GM18526 (cell line): ENCODE measurements around the gene TSPAN10.

ENCODE experiments used
- POLR2A ChIP-seq: IDR thresholded peaks from 3 replicates; pipeline ENCODE4 v1.6.1; 2011; ENCODE audit not compliant: insufficient read length; ENCODE audit errors: extremely low read depth

Gene TSPAN10

GRCh38 chr17:81636505-81637288 is at the start of gene TSPAN10, which contains the start of gene NPLOC4:
Gene TSPAN10 (plus strand): TSS chr17:81637196. CDS start chr17:81642413, 5,217 bp downstream.
Gene NPLOC4 (minus strand): TSS chr17:81637112. CDS start chr17:81636930, 182 bp downstream.
- peak; percentile 84 for TF ChIP-seq POLR2A

- TF ChIP-seq POLR2A: no peak
These were observed 47.4 kb upstream of the TSPAN10 start for GRCh38 chr17:81589612-81590011.

- no peak for TF ChIP-seq POLR2A
These were observed 46.9 kb upstream of the TSPAN10 start for GRCh38 chr17:81590121-81590520.

- no peak for TF ChIP-seq POLR2A
These were observed 45.0 kb upstream of the TSPAN10 start for GRCh38 chr17:81591971-81592370.

- TF ChIP-seq POLR2A: no peak
These were observed 43.7 kb upstream of the TSPAN10 start for GRCh38 chr17:81593105-81593871.

GRCh38 chr17:81599719-81600486 is 37.1 kb upstream of the TSPAN10 start:
- TF ChIP-seq POLR2A: no peak

- TF ChIP-seq POLR2A: no peak
These were observed 35.4 kb upstream of the TSPAN10 start for GRCh38 chr17:81601525-81602120.

GRCh38 chr17:81603846-81604610 is 33.0 kb upstream of the TSPAN10 start:
- TF ChIP-seq POLR2A: no peak

GRCh38 chr17:81607431-81607830 is 29.6 kb upstream of the TSPAN10 start:
- no peak for TF ChIP-seq POLR2A

GRCh38 chr17:81608082-81608481 is 28.9 kb upstream of the TSPAN10 start:
- no peak for TF ChIP-seq POLR2A

GRCh38 chr17:81608605-81609004 is 28.4 kb upstream of the TSPAN10 start:
- no peak for TF ChIP-seq POLR2A

GRCh38 chr17:81609541-81610311 is 27.3 kb upstream of the TSPAN10 start:
- TF ChIP-seq POLR2A: no peak

GRCh38 chr17:81612172-81612970 is 24.6 kb upstream of the TSPAN10 start:
- no peak for TF ChIP-seq POLR2A
